ENCODE data around the gene ALLC. TPM values are rescaled to one million over a fixed set of nuclear protein-coding genes. Genes with fewer than 3 reads are reported as not detected.
"Not testable (repeated sequence)": the region's sequence is repeated elsewhere in the genome, so short reads cannot be mapped to it uniquely, and the experiment has no call there.

The ALLC gene
- total RNA-seq, 1 experiment from 2014 or later, result not detected

GRCh38 chr2:3617198-3617890 is 40.7 kb upstream of the ALLC start:
- ChIA-PET POLR2A (no interaction called here), CTCF (no interaction called here)
- Mint-ChIP-seq H3K27me3 (ENCODE audit: insufficient read depth, unreplicated experiment) (no peaks in the 10 kb centered on the region), H3K27ac (ENCODE audit: unreplicated experiment) (no peak overlapping the region), H3K36me3 (ENCODE audit: insufficient read depth, unreplicated experiment) (no peaks in the 10 kb centered on the region), H3K4me1 (ENCODE audit: low read depth, unreplicated experiment) (peaks cover 14% of the 10 kb centered on the region), H3K9me3 (ENCODE audit: unreplicated experiment) (peaks cover 25% of the 10 kb centered on the region), H3K4me3 (ENCODE audit: unreplicated experiment) (no peak overlapping the region)
- no peak overlapping the region for H3K4me3 ChIP-seq (ENCODE audit: low read depth, low read length)
- TF ChIP-seq, protein P1, sequence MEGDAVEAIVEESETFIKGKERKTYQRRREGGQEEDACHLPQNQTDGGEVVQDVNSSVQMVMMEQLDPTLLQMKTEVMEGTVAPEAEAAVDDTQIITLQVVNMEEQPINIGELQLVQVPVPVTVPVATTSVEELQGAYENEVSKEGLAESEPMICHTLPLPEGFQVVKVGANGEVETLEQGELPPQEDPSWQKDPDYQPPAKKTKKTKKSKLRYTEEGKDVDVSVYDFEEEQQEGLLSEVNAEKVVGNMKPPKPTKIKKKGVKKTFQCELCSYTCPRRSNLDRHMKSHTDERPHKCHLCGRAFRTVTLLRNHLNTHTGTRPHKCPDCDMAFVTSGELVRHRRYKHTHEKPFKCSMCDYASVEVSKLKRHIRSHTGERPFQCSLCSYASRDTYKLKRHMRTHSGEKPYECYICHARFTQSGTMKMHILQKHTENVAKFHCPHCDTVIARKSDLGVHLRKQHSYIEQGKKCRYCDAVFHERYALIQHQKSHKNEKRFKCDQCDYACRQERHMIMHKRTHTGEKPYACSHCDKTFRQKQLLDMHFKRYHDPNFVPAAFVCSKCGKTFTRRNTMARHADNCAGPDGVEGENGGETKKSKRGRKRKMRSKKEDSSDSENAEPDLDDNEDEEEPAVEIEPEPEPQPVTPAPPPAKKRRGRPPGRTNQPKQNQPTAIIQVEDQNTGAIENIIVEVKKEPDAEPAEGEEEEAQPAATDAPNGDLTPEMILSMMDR (IDR thresholded peaks at IDR 0.05; ENCODE audit: insufficient read depth in 1 of 2, low read depth in 1 of 2, low read length in 1 of 2, severe bottlenecking in 1 of 2, unreplicated experiment in 1 of 2), result no peak
- no peaks in the 10 kb centered on the region for H3K27me3 ChIP-seq (replicated peaks; ENCODE audit: control insufficient read depth, insufficient read depth, low read length)
- intact Hi-C loops (cut with micrococcal nuclease; ENCODE audit: unreplicated experiment), result no loop called here
- H3K9me3 ChIP-seq, result peaks cover 9% of the 10 kb centered on the region; the same call in 1 of the 2 replicates
- H3K4me1 ChIP-seq, result no peaks in the 10 kb centered on the region
- no peak for DNase-seq
- no TSS peak for BruUV-seq (replicated peaks)
- H3K36me3 ChIP-seq (ENCODE audit: control insufficient read depth, insufficient read depth, low read length), result no peaks in the 10 kb centered on the region; the same call in 1 of the 2 replicates

DNA sequence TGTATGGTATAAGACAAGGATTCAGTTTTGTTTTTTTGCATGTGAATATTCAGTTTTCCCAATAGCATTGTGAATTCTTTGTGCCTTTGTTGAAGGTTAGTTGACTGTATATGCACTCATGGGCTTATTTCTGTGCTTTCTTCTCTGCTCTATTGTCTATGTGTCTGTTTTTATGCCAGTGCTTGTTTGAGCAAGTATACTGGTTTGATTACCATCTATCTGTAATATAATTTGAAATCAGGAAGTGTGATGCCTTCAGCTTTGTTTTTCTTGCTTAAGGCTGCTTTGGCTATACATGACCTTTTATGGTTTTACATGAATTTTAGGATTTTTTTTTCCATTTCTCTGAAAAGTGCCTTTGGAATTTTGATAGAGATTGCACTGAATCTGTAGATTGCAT is 39.6 kb upstream of the ALLC start:
- peaks cover 14% of the 10 kb centered on the region for H3K4me1 Mint-ChIP-seq (ENCODE audit: low read depth, unreplicated experiment)
- no peak for DNase-seq
- intact Hi-C loops (cut with micrococcal nuclease; ENCODE audit: unreplicated experiment), result no loop called here
- H3K9me3 Mint-ChIP-seq (ENCODE audit: unreplicated experiment), result peaks cover 26% of the 10 kb centered on the region
- BruUV-seq (replicated peaks), result no TSS peak
- H3K4me1 ChIP-seq, result no peaks in the 10 kb centered on the region
- H3K4me3 ChIP-seq (ENCODE audit: low read depth, low read length), result no peak overlapping the region
- H3K4me3 Mint-ChIP-seq (ENCODE audit: unreplicated experiment), result no peak overlapping the region
- no peak overlapping the region for H3K27ac Mint-ChIP-seq (ENCODE audit: unreplicated experiment)
- TF ChIP-seq, protein P1 (IDR thresholded peaks at IDR 0.05; ENCODE audit: insufficient read depth in 1 of 2, low read depth in 1 of 2, low read length in 1 of 2, severe bottlenecking in 1 of 2, unreplicated experiment in 1 of 2), result no peak
- CTCF ChIA-PET, result no interaction called here
- H3K36me3 Mint-ChIP-seq (ENCODE audit: insufficient read depth, unreplicated experiment), result no peaks in the 10 kb centered on the region
- H3K27me3 Mint-ChIP-seq (ENCODE audit: insufficient read depth, unreplicated experiment), result no peaks in the 10 kb centered on the region
- no peaks in the 10 kb centered on the region; the same call in 1 of the 2 replicates for H3K36me3 ChIP-seq (ENCODE audit: control insufficient read depth, insufficient read depth, low read length)
- POLR2A ChIA-PET, result no interaction called here
- no peaks in the 10 kb centered on the region for H3K27me3 ChIP-seq (replicated peaks; ENCODE audit: control insufficient read depth, insufficient read depth, low read length)
- peaks cover 9% of the 10 kb centered on the region; the same call in 1 of the 2 replicates for H3K9me3 ChIP-seq

DNA sequence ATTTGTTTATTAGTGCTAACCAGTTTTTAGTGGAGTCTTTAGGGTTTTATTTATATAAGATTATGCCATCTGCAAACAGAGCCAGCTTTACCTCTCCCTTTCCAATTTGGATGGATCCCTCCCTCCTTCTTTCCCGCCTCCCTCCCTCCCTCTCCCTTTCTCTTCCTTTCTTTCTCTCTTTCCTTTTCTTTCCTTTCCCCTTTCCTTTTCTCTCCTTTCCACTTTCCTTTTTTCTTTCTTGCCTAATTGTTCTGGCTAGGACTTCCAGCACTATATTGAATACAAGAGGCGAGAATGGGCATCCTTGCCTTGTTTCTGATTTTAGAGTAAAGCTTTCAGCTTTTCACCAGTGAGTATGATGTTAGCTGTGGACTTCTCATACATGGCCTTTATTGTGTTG is 39.0 kb upstream of the ALLC start:
- Mint-ChIP-seq H3K27ac (ENCODE audit: unreplicated experiment) (no peak overlapping the region), H3K27me3 (ENCODE audit: insufficient read depth, unreplicated experiment) (peaks cover 2% of the 10 kb centered on the region), H3K9me3 (ENCODE audit: unreplicated experiment) (peaks cover 32% of the 10 kb centered on the region), H3K36me3 (ENCODE audit: insufficient read depth, unreplicated experiment) (no peaks in the 10 kb centered on the region), H3K4me1 (ENCODE audit: low read depth, unreplicated experiment) (peaks cover 14% of the 10 kb centered on the region), H3K4me3 (ENCODE audit: unreplicated experiment) (no peak overlapping the region)
- Histone ChIP-seq H3K4me1 (no peaks in the 10 kb centered on the region), H3K36me3 (ENCODE audit: control insufficient read depth, insufficient read depth, low read length) (no peaks in the 10 kb centered on the region), H3K4me3 (ENCODE audit: low read depth, low read length) (no peak overlapping the region), H3K9me3 (peaks cover 8% of the 10 kb centered on the region; the same call in 1 of the 2 replicates), H3K27me3 (replicated peaks; ENCODE audit: control insufficient read depth, insufficient read depth, low read length) (no peaks in the 10 kb centered on the region; the same call in 1 of the 2 replicates)
- CTCF ChIA-PET, result no interaction called here
- intact Hi-C loops (cut with micrococcal nuclease; ENCODE audit: unreplicated experiment), result no loop called here
- no TSS peak for BruUV-seq (replicated peaks)
- no peak for DNase-seq
- TF ChIP-seq, protein P1 (IDR thresholded peaks at IDR 0.05; ENCODE audit: insufficient read depth in 1 of 2, low read depth in 1 of 2, low read length in 1 of 2, severe bottlenecking in 1 of 2, unreplicated experiment in 1 of 2), result no peak
- POLR2A ChIA-PET, result no interaction called here

DNA sequence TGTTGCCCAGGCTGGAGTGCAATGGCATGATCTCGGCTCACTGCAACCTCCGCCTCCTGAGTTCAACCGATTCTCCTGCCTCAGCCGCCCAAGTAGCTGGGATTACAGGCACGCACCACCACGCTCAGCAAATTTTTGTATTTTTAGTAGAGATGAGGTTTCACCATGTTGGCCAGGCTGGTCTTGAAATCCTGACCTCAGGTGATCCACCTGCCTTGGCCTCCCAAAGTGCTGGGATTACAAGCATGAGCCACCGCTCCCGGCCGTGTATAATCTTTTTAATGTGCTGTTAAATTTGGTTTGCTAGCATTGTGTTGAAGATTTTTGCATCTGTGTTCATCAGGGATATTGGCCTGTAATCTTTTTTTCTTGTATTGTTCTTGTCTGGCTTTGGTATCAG is 38.3 kb upstream of the ALLC start:
- intact Hi-C loops (cut with micrococcal nuclease; ENCODE audit: unreplicated experiment); H3K36me3 Mint-ChIP-seq (ENCODE audit: insufficient read depth, unreplicated experiment); DNase-seq; POLR2A ChIA-PET; H3K4me1 ChIP-seq; H3K27me3 Mint-ChIP-seq (ENCODE audit: insufficient read depth, unreplicated experiment); H3K4me3 Mint-ChIP-seq (ENCODE audit: unreplicated experiment); H3K4me3 ChIP-seq (ENCODE audit: low read depth, low read length); H3K27me3 ChIP-seq (replicated peaks; ENCODE audit: control insufficient read depth, insufficient read depth, low read length); CTCF ChIA-PET; H3K27ac Mint-ChIP-seq (ENCODE audit: unreplicated experiment); H3K36me3 ChIP-seq (ENCODE audit: control insufficient read depth, insufficient read depth, low read length); BruUV-seq (replicated peaks); H3K9me3 ChIP-seq: not testable (repeated sequence)
- peaks cover 14% of the 10 kb centered on the region for H3K4me1 Mint-ChIP-seq (ENCODE audit: low read depth, unreplicated experiment)
- peaks cover 32% of the 10 kb centered on the region for H3K9me3 Mint-ChIP-seq (ENCODE audit: unreplicated experiment)

Measured in Caco-2 (cell line).